NCI-H2171 (cell line): ENCODE measurements around the gene CDA.
"Not testable (repeated sequence)": the region's sequence is repeated elsewhere in the genome, so short reads cannot be mapped to it uniquely, and the experiment has no call there.

Experiments
- DNase-seq: peaks from one replicate; lab custom pipeline; 2025; lab: John Stamatoyannopoulos, UW

The CDA gene

DNA sequence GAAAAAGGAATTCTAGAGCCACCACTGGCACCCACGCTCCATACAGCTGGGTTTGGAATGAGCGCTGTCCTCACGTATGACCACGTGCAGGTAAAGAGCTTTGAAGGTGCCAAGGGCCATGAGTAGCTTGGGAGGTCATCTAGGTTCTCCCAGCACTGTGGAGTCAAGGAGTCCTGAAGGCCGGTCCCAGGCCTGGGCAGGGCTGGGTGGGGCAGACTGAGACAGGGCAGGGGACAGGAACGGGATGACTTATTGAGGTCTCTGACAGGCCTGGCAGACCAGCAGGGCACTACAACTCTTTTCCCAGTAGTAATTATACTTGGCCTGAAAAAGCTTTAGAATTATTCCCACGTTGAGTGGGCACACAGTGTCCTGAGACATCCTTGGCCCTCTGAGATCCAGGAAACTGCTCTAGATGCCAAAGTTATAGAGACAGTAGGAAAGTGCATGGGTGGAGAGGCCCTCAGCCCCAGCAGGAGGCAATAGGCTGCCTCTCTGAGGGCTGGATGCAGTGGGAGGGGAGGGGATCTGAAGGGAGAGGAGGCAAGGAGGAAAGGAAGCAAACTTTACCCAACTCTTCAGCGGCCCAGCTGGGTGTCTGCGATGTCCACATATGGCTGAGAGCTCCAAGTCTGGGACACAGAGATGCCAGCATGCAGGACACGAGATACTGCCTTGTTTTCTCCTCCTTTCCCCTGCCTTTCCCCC, 1.8 kb upstream of the CDA start:
- DNase-seq, result no peak

- no peak for DNase-seq
Observed at GRCh38 chr1:20587661-20588053, 1.2 kb upstream of the CDA start.

GRCh38 chr1:20589331-20590278, 708 bp downstream of the CDA start:
- DNase-seq, result no peak

DNA sequence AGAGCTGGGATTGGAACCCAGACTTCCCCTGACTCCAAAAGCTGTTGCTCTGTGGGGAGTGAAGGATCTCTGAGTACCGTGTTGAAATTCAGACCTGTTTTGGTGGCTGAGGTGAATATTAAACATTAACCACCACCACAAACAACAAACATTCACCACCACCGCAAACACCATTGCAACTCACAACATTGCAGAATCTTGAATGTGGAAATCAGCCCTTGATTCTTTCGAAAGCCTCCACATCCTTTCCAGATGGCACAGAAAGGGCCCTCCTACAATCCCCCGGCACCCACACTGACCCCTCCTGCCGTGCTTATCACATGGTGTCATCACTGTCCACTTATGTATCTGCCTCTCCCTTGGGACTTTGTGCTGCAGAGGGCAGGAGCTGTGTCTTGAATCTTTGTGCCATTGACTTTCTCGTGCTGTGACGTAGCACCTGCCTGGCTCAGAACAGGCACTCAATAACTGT, 1.4 kb downstream of the CDA start:
- DNase-seq, result no peak

- DNase-seq, result no peak
Observed at GRCh38 chr1:20593756-20594155, 4.9 kb downstream of the CDA start.

DNA sequence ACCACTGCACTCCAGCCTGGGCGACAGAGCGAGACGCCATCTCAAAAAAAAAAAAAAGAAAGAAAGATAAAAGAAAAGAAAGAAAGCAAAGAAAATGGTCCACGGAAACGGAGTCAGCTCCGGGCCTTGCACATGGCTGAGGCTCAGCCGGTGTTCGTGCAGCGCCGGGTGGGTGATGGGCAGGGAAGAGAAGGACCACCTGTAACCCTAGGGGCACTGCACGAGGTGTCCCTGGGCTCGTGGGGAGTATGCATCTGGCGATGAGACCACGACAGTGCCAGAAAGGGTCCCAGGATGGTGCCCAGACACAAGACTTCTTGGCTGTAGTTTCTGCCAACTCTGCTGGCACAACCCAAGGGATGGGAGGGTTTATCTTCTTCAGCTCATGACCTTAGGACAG, 5.8 kb downstream of the CDA start:
- no peak for DNase-seq

DNA sequence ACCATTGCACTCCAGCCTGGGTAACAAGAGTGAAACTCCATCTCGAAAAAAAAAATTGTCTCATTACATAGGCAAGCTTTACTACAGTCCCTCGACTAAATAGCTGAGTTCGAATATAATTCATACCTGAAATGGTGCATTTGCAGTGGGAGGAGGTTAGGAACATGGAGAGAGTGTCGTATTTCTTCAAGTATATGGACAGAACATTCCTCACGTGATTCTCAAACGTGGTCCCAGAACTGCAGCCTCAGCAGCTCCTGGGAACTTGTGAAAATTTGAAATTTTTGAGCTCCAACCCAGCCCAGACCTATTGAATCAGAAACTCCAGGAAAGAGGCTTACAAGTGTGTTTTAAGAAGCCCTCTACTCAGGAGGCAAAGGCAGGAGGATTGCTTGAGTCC, 7.2 kb downstream of the CDA start:
- no peak for DNase-seq

- DNase-seq, result no peak
Observed at GRCh38 chr1:20597650-20598049, 8.8 kb downstream of the CDA start.

DNA sequence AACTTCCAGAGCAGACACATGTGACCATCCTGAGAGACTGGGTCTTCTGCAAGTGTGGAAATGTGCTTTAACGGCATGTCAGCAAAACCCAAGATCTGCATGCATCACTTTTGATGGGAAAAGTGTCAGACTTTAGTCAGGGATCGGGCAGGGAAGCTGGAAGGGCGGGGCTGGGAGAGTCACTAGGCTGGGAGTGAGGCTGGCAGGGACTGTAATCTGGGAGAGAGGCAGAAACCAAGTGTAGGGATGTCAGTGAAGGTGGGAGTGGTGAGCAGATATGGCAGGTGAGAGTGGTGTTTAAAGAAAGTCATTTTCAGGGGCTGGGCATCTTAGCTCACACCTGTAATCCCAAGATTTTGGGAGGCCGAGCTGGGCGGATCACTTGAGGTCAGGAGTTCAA, 11.3 kb downstream of the CDA start:
- no peak for DNase-seq

DNA sequence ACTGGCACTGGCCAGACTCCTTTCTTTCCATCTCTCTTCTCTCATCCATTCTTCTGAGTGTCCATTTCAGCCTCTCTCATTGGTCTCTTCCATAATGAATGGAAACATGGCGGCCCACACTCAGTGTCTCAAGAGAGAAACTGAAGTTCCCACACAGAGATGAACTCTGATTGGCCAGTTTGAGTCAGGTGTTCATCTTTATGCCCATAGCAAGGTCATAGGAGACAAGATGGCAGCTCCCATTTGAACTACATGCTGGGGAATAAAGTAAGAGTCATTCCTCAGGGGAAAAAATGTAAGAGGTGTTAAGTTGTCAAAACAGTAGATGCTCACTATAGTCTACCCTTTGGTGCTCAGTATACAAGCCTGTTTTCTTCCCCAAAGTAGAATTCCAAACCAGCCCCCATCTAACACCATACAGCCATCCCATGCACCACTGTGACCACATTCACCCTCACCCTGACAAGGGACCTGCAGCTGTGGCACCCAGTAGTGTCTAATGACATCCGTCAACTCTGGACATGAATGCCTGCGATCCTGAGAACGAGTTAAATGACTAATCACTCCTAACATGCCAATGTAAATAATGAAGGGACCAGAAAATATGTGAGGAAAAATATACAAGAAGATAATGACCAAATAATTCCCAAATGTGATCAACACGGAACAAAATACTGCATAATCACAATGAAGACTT, 12.4 kb downstream of the CDA start:
- no peak for DNase-seq

- no peak for DNase-seq
Observed at GRCh38 chr1:20602851-20603450, 14.1 kb downstream of the CDA start.

DNA sequence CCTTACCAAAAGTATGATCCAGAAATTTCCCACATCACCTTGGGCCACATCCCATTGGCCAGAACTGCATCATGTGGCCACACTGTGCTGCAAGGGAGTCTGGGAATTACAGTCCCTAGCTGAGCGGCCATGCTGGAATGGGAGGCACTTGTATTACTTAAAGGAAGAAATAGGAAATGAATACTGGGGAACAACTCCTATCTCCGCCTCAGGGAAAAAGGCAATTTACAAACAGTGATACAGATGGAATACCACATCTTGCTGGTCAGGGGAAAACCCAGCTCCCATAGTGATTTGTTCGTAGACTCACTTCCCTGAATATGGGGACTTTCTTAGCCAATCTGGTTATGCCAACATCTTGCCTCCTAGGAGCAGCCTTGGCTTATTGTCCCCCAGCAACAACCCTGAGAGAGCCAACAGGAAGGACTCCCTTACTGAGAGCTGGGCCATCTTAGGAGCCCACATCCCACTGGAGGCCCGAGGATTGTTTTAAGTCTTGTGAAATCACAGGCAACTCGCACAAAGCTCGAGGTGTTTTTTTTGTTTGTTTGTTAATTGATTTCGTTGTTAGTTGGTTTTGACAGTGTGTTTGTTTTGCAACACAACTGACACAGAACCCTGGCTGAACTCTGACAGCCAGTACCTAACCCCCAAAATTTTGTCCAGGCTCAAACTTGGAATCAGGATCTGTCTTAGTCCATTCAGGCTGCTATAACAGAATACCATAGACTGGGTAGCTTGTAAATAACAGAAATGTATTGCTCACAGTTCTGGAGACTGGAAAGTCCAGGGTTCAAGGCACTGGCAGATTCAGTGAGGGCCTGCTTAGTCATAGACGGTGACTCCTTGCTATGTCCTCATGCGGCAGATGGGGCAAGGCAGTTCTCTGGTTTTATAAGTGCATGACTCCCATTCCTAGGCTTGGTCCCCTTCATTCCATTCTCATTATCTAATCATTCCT, 14.9 kb downstream of the CDA start:
- DNase-seq, result no peak

DNA sequence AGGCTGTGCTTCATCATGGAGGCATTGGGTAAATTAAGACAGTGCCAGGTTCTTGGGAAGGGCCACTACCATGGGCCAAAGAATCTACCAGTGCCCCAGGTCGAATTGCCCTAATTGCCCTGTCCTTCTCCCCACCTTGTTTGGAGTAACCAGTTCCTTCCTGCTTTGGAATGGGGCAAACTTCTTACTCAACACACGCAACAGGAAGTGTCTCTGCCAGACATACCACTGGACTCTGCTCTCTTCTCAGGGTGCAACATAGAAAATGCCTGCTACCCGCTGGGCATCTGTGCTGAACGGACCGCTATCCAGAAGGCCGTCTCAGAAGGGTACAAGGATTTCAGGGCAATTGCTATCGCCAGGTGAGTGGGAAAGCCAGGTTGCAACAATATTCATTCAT, 15.8 kb downstream of the CDA start:
- DNase-seq, result no peak

- DNase-seq, result not testable (repeated sequence)
Observed at GRCh38 chr1:20606801-20607570, 18.1 kb downstream of the CDA start.

- DNase-seq, result no peak
Observed at GRCh38 chr1:20609541-20609940, 20.6 kb downstream of the CDA start.

DNA sequence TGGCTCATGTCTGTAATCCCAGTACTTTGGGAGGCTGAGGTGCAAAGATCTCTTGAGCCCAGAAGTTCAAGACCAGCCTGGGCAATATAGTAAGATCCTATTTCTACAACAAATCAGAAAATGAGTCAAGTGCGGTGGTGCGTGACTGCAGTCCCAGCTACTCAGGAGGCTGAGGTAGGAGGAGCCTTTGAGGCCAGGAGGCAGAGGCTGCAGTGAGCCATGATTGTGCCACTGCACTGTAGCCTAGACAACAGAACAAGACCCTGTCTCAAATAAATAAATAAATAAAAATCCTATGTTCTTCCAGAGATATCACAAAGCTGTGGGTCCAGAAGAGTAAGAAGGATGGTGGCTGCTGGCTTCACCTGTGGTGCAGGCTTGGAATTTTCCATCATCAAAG, 22.1 kb downstream of the CDA start:
- DNase-seq, result no peak

- no peak for DNase-seq
Observed at GRCh38 chr1:20611652-20612051, 22.8 kb downstream of the CDA start.

DNA sequence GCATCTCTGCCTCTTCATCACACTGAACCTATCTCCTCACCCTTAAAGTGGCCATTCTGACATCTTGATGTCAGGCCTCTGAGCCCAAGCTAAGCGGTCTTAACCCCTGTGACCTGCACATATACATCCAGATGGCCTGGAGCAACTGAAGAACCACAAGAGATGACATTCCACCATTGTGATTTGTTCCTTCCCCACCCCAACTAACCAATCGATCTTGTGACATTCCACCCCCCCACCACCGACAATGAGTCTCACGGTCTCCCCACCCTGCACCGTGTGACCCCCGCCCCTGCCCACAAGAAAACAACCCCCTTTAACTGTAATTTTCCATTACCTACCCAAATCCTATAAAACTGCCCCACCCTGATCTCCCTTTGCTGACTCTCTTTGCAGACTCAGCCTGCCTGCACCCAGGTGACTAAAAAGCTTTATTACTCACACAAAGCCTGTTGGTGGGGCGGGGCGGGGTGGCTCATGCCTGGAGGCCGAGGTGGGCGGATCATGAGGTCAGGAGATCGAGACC, 23.4 kb downstream of the CDA start:
- DNase-seq, result no peak

DNA sequence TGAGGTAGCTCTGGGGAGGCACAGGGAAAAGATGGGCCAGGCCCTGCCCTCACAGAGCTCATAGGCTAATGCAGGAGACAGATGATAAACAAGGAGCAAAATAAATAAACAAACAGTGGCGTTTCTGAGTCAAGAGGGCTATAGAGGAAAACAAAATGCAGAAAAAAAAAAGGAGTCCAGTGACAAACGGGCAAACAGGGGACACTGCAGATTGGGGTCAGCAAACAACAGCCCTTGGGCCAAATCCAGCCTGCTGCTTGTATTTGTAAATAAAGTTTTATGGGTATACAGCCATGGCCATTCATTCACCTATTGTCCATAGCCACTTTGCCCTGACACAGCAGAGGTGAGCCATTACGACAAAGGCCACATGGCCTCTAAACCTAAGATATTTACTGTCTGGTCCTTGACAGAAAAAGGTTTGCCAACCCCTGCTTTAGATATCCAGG, 25.3 kb downstream of the CDA start:
- no peak for DNase-seq
